GM12875 (cell line): ENCODE measurements around the gene MORN1.

Experiments used
- H3K4me3 ChIP-seq: one replicate; pipeline ENCODE4 v1.5.1; 2011; ENCODE audit warnings: low read depth, low read length, control low read depth
- TF ChIP-seq, protein P1 (sequence below): IDR thresholded peaks from 2 replicates; pipeline ENCODE4 v1.5.1; 2011; ENCODE audit warnings: low read depth, mild to moderate bottlenecking, control low read depth, inconsistent platforms, low read length, moderate library complexity, borderline replicate concordance; ENCODE audit not compliant: insufficient read depth

Gene MORN1

DNA sequence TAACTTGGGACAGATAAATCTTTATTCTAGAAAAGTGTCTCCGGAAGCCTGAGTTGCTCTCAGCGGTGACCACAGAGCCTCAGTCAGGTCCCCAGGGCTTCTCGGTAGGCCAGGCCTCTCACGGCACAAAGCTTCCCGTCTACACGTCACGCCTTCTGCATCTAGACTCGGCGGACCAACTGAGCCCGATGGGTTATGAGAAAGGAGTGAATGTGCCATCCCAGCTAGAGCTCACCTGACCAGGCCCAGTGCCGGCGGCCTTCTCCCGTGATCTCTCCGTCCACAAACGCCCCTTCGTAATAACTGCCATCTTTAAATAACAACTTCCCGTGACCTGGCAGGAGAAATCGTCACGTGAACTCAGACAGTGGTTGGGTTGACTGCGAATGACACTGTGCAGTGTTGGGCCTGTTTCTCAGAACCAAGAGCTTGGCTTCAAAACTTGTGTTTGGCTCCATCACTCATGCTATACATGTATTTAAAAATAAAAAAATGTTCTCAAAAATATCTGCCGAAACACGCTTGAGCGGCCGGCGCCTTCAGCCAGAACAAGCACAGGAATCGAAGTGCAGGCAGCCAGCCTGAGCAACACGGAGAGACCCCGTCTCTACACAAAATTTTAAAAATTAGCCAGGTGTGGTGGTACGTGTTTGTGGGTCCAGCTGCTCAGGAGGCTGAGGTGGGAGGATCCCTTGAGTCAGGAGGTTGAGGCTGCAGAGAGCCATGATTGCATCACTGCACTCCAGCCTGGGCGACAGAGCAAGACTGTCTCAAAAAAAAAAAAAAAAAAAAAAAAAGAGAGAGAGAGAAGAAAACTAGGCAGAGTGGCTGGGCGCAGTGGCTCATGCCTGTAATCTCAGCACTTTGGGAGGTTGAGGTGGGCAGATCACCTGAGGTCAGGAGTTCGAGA lies 3.1 kb downstream of the MORN1 start:
- TF ChIP-seq, protein P1, sequence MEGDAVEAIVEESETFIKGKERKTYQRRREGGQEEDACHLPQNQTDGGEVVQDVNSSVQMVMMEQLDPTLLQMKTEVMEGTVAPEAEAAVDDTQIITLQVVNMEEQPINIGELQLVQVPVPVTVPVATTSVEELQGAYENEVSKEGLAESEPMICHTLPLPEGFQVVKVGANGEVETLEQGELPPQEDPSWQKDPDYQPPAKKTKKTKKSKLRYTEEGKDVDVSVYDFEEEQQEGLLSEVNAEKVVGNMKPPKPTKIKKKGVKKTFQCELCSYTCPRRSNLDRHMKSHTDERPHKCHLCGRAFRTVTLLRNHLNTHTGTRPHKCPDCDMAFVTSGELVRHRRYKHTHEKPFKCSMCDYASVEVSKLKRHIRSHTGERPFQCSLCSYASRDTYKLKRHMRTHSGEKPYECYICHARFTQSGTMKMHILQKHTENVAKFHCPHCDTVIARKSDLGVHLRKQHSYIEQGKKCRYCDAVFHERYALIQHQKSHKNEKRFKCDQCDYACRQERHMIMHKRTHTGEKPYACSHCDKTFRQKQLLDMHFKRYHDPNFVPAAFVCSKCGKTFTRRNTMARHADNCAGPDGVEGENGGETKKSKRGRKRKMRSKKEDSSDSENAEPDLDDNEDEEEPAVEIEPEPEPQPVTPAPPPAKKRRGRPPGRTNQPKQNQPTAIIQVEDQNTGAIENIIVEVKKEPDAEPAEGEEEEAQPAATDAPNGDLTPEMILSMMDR = no peak
- no peak overlapping the region for H3K4me3 ChIP-seq

DNA sequence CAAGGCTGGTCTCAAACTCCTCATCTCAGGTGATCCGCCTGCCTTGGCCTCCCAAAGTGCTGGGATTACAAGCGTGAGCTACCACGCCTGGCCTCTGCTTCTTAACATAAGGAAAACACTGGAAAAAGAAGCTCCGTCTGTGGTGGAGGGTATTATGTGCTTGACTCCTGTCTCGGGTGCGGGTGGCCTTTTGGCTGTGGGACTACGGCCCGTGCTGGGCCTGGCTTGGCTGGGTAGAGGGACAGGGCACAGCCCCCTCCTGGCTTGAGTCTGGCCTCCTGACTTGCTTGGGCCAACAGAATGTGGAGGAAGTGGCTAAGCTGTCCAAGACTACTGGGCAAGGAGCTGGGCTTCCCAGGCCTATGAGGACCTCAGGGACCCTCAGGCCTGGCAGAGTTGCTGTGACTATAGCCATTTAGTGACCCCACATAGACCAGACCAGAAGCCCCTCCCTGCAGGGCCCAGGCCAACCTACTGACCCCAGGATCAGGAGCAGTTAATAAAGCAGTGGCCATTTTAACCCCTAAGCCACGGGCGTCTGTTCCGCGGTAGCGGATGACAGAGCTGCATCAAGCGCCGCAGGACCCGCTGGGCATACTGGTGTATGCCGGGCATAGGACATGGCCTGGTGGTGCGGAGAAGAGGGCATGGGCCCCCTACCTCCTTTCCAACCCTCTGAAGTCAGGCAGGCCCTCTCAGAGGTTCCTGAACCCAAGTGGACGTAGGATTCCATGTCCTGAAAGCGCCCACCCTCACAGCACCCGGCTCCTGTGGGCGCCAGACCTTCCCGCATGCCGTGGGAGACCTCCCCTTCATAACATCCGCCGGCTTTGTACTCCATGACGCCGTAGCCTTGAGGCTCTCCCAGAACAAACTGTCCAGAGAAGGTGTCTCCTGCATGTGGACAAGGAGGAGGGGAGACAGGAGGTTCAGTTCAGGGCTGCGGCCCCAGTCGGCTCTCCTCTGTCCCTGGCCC lies 4.4 kb downstream of the MORN1 start:
- TF ChIP-seq, protein P1 = no peak
- H3K4me3 ChIP-seq = no peak overlapping the region

- TF ChIP-seq, protein P1 = no peak
These were observed 5.6 kb downstream of the MORN1 start for GRCh38 chr1:2385606-2386280.

DNA sequence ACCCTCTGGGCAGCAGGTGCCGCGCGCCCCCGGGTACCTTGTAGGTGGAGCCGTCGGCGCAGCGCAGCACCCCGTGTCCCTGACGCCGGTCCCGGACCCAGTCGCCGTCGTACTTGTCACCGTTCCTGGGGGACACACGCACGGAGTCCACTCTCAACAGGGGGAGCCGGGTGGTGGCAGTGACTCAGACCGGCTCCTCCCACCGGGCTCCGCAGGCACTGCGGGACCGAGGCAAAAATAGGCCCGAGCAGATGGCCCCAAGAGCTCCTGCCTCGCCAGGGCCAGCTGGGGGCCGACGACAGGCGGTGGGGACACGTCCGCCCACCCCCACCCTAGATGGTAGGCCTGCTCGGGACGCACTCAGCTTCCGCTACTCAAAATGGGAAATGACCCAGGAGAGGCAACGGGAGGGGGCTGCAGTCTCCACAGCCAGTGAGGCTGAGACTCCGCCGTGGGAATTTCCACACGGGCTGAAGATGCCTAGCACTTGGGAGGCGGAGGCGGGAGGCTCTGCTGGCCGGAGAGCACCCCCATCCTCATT lies 6.3 kb downstream of the MORN1 start:
- TF ChIP-seq, protein P1 = no peak
- H3K4me3 ChIP-seq = no peak overlapping the region

More at GRCh38 chr1:2385606-2386280, 5.6 kb downstream of the MORN1 start:
- H3K4me3 ChIP-seq = no peak overlapping the region

- TF ChIP-seq, protein P1 = no peak
- no peak overlapping the region for H3K4me3 ChIP-seq
These were observed 7.1 kb downstream of the MORN1 start for GRCh38 chr1:2384130-2384860.

GRCh38 chr1:2383576-2383975 lies 7.8 kb downstream of the MORN1 start:
- H3K4me3 ChIP-seq = no peak overlapping the region
- TF ChIP-seq, protein P1 = no peak
